Skeletal muscle satellite cell (primary cell): ENCODE data around the gene ARL5B.

Experiments used
- H3K27me3 ChIP-seq: 2 replicates; pipeline ENCODE4 v1.7.0; 2013; ENCODE audit warnings: low read length; ENCODE audit not compliant: control insufficient read depth, insufficient read depth
- H3K36me3 ChIP-seq: 2 replicates; pipeline ENCODE4 v1.7.0; 2013; ENCODE audit warnings: mild to moderate bottlenecking, control low read depth, low read length; ENCODE audit not compliant: insufficient read depth
- H3K4me1 ChIP-seq: 2 replicates; pipeline ENCODE4 v1.7.0; 2013; ENCODE audit warnings: low read length; ENCODE audit not compliant: control insufficient read depth, insufficient read depth
- H3K4me2 ChIP-seq: 2 replicates; pipeline ENCODE4 v1.7.0; 2013; ENCODE audit warnings: mild to moderate bottlenecking, low read length
- H3K4me3 ChIP-seq: 2 replicates; pipeline ENCODE4 v1.7.0; 2013; ENCODE audit warnings: low read length
- H3K9ac ChIP-seq: 2 replicates; pipeline ENCODE4 v1.7.0; 2013; ENCODE audit warnings: mild to moderate bottlenecking, low read depth, low read length, moderate library complexity
- H3K9me3 ChIP-seq: replicated peaks from 2 replicates; pipeline ENCODE4 v1.7.0; 2013; ENCODE audit warnings: mild to moderate bottlenecking, control low read depth, low read length

Gene ARL5B

DNA sequence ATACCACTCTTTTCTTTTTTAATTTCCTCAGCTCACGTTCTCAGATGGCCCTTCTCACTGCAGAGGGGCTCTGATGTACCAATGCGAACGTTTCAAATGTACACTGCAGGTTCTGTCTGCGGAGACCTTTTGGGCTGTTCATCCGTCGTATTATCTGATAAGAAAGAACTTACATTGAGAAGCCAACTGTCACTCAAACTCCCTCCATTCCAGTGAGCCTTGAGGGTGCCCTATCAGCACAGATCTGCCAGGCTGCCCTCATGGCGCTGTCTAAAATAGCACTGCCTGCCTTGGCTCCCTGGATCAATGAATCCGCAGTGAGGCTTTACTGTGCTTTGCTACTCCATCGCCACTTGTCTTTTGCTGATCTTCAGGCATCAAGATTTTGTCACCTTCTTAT is 61.8 kb downstream of the ARL5B start:
- Histone ChIP-seq H3K4me2 (no peak overlapping the region), H3K36me3 (no peaks in the 10 kb centered on the region), H3K9ac (no peak overlapping the region), H3K27me3 (peaks cover 3% of the 10 kb centered on the region), H3K4me1 (no peaks in the 10 kb centered on the region), H3K4me3 (no peak overlapping the region), H3K9me3 (no peaks in the 10 kb centered on the region)

DNA sequence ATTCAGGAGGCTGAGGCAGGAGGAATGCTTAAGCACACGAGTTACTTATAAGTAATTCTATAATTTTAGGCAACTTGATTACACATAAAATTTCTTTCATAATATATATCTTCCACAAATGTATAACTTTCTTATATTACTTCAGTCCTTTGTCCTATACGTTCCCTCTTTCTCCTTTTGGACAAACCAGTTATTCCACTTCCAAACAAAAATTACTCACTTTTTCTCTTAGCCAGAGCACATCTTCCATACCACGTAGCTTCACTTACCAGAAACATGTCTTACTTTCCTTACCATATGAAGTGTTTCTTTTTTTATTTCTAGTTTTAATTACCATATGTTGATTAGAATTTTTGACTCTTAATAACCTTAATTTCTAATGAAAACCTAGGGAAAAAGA is 64.6 kb downstream of the ARL5B start:
- no peak overlapping the region for H3K4me2 ChIP-seq
- H3K9me3 ChIP-seq: no peaks in the 10 kb centered on the region
- H3K9ac ChIP-seq: no peak overlapping the region
- no peaks in the 10 kb centered on the region for H3K36me3 ChIP-seq
- no peaks in the 10 kb centered on the region for H3K4me1 ChIP-seq
- peaks cover 3% of the 10 kb centered on the region for H3K27me3 ChIP-seq
- H3K4me3 ChIP-seq: no peak overlapping the region
